Fibroblast of skin of right biceps (primary cell): Measurements from ENCODE around the gene ATOSA.

Experiments used
- DNase-seq: peaks from one replicate; pipeline ENCODE4 v3.0.0-alpha.2; 2013

ATOSA gene

GRCh38 chr15:52645916-52646315 lies 33.3 kb downstream of the ATOSA start:
- DNase-seq = no peak

GRCh38 chr15:52642386-52643361 lies 36.5 kb downstream of the ATOSA start:
- peak; percentile 87 for DNase-seq

GRCh38 chr15:52636459-52636858 lies 42.7 kb downstream of the ATOSA start:
- no peak for DNase-seq

GRCh38 chr15:52635908-52636307 lies 43.3 kb downstream of the ATOSA start:
- DNase-seq = no peak
